ENCODE measurements around the gene SMG7. TPM values are rescaled to one million over a fixed set of nuclear protein-coding genes. Genes with fewer than 3 reads are reported as not detected.

Gene SMG7
- total RNA-seq, 1 experiment from 2014 or later = 107 TPM

DNA sequence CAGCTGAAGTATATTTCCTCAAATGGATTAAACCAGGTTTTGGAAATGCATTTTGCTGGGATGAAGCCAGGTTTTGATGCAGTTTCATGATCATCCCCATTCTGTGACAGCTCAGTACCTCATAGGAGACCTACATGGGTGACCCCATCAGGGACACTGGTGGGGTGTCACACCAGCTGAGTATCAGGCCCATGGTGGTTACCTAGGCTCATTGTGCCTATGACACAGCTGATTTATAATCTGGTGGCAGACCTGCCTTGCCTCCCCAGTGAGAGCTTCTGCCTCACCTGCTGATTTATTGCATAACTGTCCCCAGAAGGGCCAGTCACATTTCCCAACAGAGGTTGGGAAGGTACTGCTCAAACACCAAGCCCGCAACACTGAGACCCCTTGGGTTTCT lies 114.2 kb downstream of the SMG7 start:
- no peak overlapping the region for H3K27ac Mint-ChIP-seq (ENCODE audit: low read depth, unreplicated experiment)
- H3K27me3 Mint-ChIP-seq (ENCODE audit: insufficient read depth, unreplicated experiment) = no peaks in the 10 kb centered on the region
- BruUV-seq (replicated peaks) = no TSS peak
- intact Hi-C loops (cut with micrococcal nuclease) = no loop called here
- H3K4me1 Mint-ChIP-seq (ENCODE audit: insufficient read depth, unreplicated experiment) = peaks cover 26% of the 10 kb centered on the region
- CTCF ChIA-PET = interaction anchor here (0.7 to 1.1 kb wide), 3 partner anchors 8 to 693 kb away, joined by 3 to 5 read pairs (median 4); no protein-coding TSS in a partner anchor
- no peak overlapping the region for H3K4me3 Mint-ChIP-seq (ENCODE audit: unreplicated experiment)
- DNase-seq (ENCODE audit: unreplicated experiment) = no peak
- no peaks in the 10 kb centered on the region for H3K36me3 Mint-ChIP-seq (ENCODE audit: insufficient read depth, unreplicated experiment)
- TF ChIP-seq, protein P1, sequence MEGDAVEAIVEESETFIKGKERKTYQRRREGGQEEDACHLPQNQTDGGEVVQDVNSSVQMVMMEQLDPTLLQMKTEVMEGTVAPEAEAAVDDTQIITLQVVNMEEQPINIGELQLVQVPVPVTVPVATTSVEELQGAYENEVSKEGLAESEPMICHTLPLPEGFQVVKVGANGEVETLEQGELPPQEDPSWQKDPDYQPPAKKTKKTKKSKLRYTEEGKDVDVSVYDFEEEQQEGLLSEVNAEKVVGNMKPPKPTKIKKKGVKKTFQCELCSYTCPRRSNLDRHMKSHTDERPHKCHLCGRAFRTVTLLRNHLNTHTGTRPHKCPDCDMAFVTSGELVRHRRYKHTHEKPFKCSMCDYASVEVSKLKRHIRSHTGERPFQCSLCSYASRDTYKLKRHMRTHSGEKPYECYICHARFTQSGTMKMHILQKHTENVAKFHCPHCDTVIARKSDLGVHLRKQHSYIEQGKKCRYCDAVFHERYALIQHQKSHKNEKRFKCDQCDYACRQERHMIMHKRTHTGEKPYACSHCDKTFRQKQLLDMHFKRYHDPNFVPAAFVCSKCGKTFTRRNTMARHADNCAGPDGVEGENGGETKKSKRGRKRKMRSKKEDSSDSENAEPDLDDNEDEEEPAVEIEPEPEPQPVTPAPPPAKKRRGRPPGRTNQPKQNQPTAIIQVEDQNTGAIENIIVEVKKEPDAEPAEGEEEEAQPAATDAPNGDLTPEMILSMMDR (IDR thresholded peaks at IDR 0.05; ENCODE audit: unreplicated experiment) = no peak
- H3K9me3 Mint-ChIP-seq (ENCODE audit: unreplicated experiment) = no peaks in the 10 kb centered on the region
- POLR2A ChIA-PET = no interaction called here

DNA sequence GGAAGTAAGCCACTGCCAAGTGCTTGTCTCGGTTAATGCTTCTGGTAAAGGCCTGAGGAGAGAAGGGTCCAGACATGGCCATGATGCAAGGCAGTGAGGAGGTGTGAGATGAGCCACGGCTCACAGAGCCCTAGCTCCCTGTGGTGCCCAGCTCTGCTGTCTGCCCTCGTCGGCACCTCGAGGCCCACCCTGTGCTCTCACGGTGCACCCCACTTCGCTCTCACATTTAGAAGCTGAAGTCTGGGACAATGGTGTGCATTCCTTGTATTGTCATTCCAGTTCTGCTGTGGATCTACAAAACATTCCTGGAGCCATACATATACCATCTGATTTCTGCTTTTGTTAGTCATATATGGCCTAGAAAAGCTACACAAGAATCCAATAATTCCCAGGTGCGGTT lies 114.6 kb downstream of the SMG7 start:
- Mint-ChIP-seq H3K27ac (ENCODE audit: low read depth, unreplicated experiment) (no peak overlapping the region), H3K27me3 (ENCODE audit: insufficient read depth, unreplicated experiment) (no peaks in the 10 kb centered on the region), H3K4me3 (ENCODE audit: unreplicated experiment) (no peak overlapping the region), H3K9me3 (ENCODE audit: unreplicated experiment) (no peaks in the 10 kb centered on the region), H3K4me1 (ENCODE audit: insufficient read depth, unreplicated experiment) (peaks cover 26% of the 10 kb centered on the region), H3K36me3 (ENCODE audit: insufficient read depth, unreplicated experiment) (no peaks in the 10 kb centered on the region)
- CTCF ChIA-PET = interaction anchor here (0.6 to 1.2 kb wide), 5 partner anchors 8 to 694 kb away, joined by 3 to 6 read pairs (median 4); no protein-coding TSS in a partner anchor
- POLR2A ChIA-PET = interaction anchor here (0.6 to 3.3 kb wide), 2 partner anchors 13 to 509 kb away, joined by 4 to 12 read pairs; no protein-coding TSS in a partner anchor
- TF ChIP-seq, protein P1 (IDR thresholded peaks at IDR 0.05; ENCODE audit: unreplicated experiment) = no peak
- no TSS peak for BruUV-seq (replicated peaks)
- intact Hi-C loops (cut with micrococcal nuclease) = no loop called here
- DNase-seq (ENCODE audit: unreplicated experiment) = no peak

DNA sequence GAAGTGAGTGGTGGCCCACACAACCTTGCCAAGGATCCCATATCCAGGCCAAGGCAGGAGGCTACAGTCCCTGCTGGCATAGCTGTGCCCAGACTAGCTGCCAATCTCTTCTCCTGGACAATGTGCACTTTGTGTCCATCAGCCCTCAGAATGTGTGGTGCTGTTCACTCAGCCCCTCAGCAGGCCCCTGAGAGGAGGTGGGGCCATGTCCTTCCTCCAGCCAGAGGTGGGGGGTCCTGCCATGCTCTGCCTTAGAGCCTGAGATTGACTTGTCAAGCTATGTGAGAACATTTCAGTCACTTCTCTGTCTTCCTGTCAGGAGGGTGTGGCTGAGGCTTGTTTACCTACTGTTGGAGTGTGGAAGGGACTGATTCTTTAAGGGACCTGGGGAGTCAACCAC lies 116.5 kb downstream of the SMG7 start:
- Mint-ChIP-seq H3K9me3 (ENCODE audit: unreplicated experiment) (no peaks in the 10 kb centered on the region), H3K27ac (ENCODE audit: low read depth, unreplicated experiment) (no peak overlapping the region), H3K27me3 (ENCODE audit: insufficient read depth, unreplicated experiment) (no peaks in the 10 kb centered on the region), H3K4me1 (ENCODE audit: insufficient read depth, unreplicated experiment) (peaks cover 19% of the 10 kb centered on the region), H3K4me3 (ENCODE audit: unreplicated experiment) (no peak overlapping the region), H3K36me3 (ENCODE audit: insufficient read depth, unreplicated experiment) (no peaks in the 10 kb centered on the region)
- TF ChIP-seq, protein P1 (IDR thresholded peaks at IDR 0.05; ENCODE audit: unreplicated experiment) = no peak
- DNase-seq (ENCODE audit: unreplicated experiment) = no peak
- BruUV-seq (replicated peaks) = no TSS peak
- ChIA-PET POLR2A (interaction anchor here (0.7 to 3.3 kb wide), 2 partner anchors 12 to 21 kb away, joined by 3 to 12 read pairs; no protein-coding TSS in a partner anchor), CTCF (interaction anchor here (0.5 to 1.5 kb wide), 7 partner anchors 11 to 270 kb away, joined by 3 to 5 read pairs (median 4); no protein-coding TSS in a partner anchor)
- intact Hi-C loops (cut with micrococcal nuclease) = no loop called here

DNA sequence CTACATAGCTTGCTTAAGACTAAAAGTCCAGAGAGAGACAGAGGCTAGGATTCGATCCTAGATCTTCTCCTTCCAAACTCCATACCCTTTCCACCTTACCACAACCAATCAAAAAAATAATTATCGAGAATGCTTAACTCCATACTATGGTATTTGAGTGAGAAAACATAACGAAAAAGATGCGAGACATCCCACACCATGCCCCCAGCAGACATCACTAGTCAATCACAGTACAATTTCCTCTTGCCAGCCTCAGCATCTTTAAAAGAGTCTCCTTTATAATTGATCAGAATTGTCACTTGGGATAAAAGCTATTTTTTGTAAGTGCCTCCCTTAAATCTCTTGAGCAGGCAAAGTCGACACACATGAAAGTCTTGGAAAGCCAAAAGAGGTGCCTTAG lies 117.1 kb downstream of the SMG7 start:
- Mint-ChIP-seq H3K9me3 (ENCODE audit: unreplicated experiment) (no peaks in the 10 kb centered on the region), H3K27ac (ENCODE audit: low read depth, unreplicated experiment) (no peak overlapping the region), H3K4me3 (ENCODE audit: unreplicated experiment) (no peak overlapping the region), H3K27me3 (ENCODE audit: insufficient read depth, unreplicated experiment) (no peaks in the 10 kb centered on the region), H3K36me3 (ENCODE audit: insufficient read depth, unreplicated experiment) (no peaks in the 10 kb centered on the region), H3K4me1 (ENCODE audit: insufficient read depth, unreplicated experiment) (peaks cover 17% of the 10 kb centered on the region)
- no peak for DNase-seq (ENCODE audit: unreplicated experiment)
- TF ChIP-seq, protein P1 (IDR thresholded peaks at IDR 0.05; ENCODE audit: unreplicated experiment) = no peak
- BruUV-seq (replicated peaks) = no TSS peak
- POLR2A ChIA-PET = interaction anchor here (0.6 to 3.3 kb wide), 3 partner anchors 11 to 42 kb away, joined by 3 to 12 read pairs (median 3); no protein-coding TSS in a partner anchor
- CTCF ChIA-PET = interaction anchor here (0.5 to 1.5 kb wide), 7 partner anchors 11 to 107 kb away, joined by 3 to 5 read pairs (median 4); no protein-coding TSS in a partner anchor
- intact Hi-C loops (cut with micrococcal nuclease) = no loop called here
